Measurements from ENCODE around the gene KIAA1549. TPM values are rescaled to one million over a fixed set of nuclear protein-coding genes. Genes with fewer than 3 reads are reported as not detected.

Gene KIAA1549
- total RNA-seq, 1 experiment from 2014 or later, result 14.1 TPM

- Histone ChIP-seq H3K36me3 (ENCODE audit: control insufficient read depth, insufficient read depth, low read length) (no peaks in the 10 kb centered on the region), H3K4me1 (ENCODE audit: control insufficient read depth, insufficient read depth, low read length) (no peaks in the 10 kb centered on the region), H3K4me3 (ENCODE audit: low read depth in 2 of 2, low read length in 2 of 2) (no peak overlapping the region), H3K9me3 (ENCODE audit: control insufficient read depth, insufficient read depth, low read depth, low read length) (no peaks in the 10 kb centered on the region), H3K27me3 (ENCODE audit: control insufficient read depth, insufficient read depth, low read length) (no peaks in the 10 kb centered on the region), H3K27ac (ENCODE audit: low read length) (no peak overlapping the region)
- intact Hi-C loops (cut with micrococcal nuclease; ENCODE audit: unreplicated experiment), result no loop called here
- POLR2A ChIA-PET, result interaction anchor here (0.6 kb wide), 1 partner anchor 399 kb away, joined by 14 read pairs; no protein-coding TSS in a partner anchor
- CTCF ChIA-PET, result no interaction called here
- TF ChIP-seq POLR2AphosphoS5 (IDR thresholded peaks at IDR 0.05; ENCODE audit: low read depth, low read length) (no peak), TCF7L2 (IDR thresholded peaks at IDR 0.05; ENCODE audit: low read depth, low read length) (no peak), SIN3A (IDR thresholded peaks at IDR 0.05; ENCODE audit: borderline replicate concordance, insufficient read depth, low read depth, low read length) (no peak), REST (IDR thresholded peaks at IDR 0.05; ENCODE audit: insufficient read depth in 1 of 2, low read depth in 2 of 2, low read length in 1 of 2) (no peak), CTCF (IDR thresholded peaks at IDR 0.05) (no peak)
- in situ Hi-C loops (cut with HindIII; ENCODE audit: low pct_unique_long_range_greater_than_20kb, low sequenced_read_pairs), result no loop called here
- ATAC-seq (no peak), DNase-seq (ENCODE audit: low read depth, low spot score) (no peak)
- no TSS peak for BruUV-seq (replicated peaks)
Observed at GRCh38 chr7:138801256-138801655, 179.9 kb downstream of the KIAA1549 start.

- intact Hi-C loops (cut with micrococcal nuclease; ENCODE audit: unreplicated experiment) (no loop called here), in situ Hi-C loops (cut with HindIII; ENCODE audit: low pct_unique_long_range_greater_than_20kb, low sequenced_read_pairs) (no loop called here)
- H3K27ac ChIP-seq (ENCODE audit: low read length), result no peak overlapping the region
- H3K36me3 ChIP-seq (ENCODE audit: control insufficient read depth, insufficient read depth, low read length), result no peaks in the 10 kb centered on the region
- POLR2A ChIA-PET, result no interaction called here
- no peaks in the 10 kb centered on the region for H3K9me3 ChIP-seq (ENCODE audit: control insufficient read depth, insufficient read depth, low read depth, low read length)
- DNase-seq (ENCODE audit: low read depth, low spot score), result no peak
- no peak for TF ChIP-seq CTCF (IDR thresholded peaks at IDR 0.05)
- TF ChIP-seq TCF7L2 (IDR thresholded peaks at IDR 0.05; ENCODE audit: low read depth, low read length), result no peak
- no peak for TF ChIP-seq SIN3A (IDR thresholded peaks at IDR 0.05; ENCODE audit: borderline replicate concordance, insufficient read depth, low read depth, low read length)
- TF ChIP-seq REST (IDR thresholded peaks at IDR 0.05; ENCODE audit: insufficient read depth in 1 of 2, low read depth in 2 of 2, low read length in 1 of 2), result no peak
- ATAC-seq, result no peak
- no peak overlapping the region for H3K4me3 ChIP-seq (ENCODE audit: low read depth in 2 of 2, low read length in 2 of 2)
- H3K4me1 ChIP-seq (ENCODE audit: control insufficient read depth, insufficient read depth, low read length), result no peaks in the 10 kb centered on the region
- BruUV-seq (replicated peaks), result no TSS peak
- CTCF ChIA-PET, result no interaction called here
- no peaks in the 10 kb centered on the region for H3K27me3 ChIP-seq (ENCODE audit: control insufficient read depth, insufficient read depth, low read length)
Observed at GRCh38 chr7:138799336-138800000, 181.7 kb downstream of the KIAA1549 start.
